Measurements from ENCODE around the gene PRC1.
A peak's percentile ranks its signal among the peaks of the same experiment; 100 is the strongest.

The PRC1 gene

GRCh38 chr15:90994417-90995311, at the start of gene PRC1:
Gene PRC1 (minus strand): TSS chr15:90994535. CDS start chr15:90994417, 118 bp downstream.
- TF ChIP-seq CTCF (IDR thresholded peaks at IDR 0.05; ENCODE audit: control insufficient read depth, extremely low read depth, insufficient read depth), result no peak
- H3K4me3 ChIP-seq (ENCODE audit: low read depth, low read length), result peak within 1 kb of the TSS; percentile 94
- peak; percentile 93 for DNase-seq (ENCODE audit: low read depth)

GRCh38 chr15:91043202-91043874, 49.0 kb upstream of the PRC1 start:
- no peak for DNase-seq (ENCODE audit: low read depth)
- no peak overlapping the region for H3K4me3 ChIP-seq (ENCODE audit: low read depth, low read length)
- no peak for TF ChIP-seq CTCF (IDR thresholded peaks at IDR 0.05; ENCODE audit: control insufficient read depth, extremely low read depth, insufficient read depth)

GRCh38 chr15:91040856-91041255, 46.5 kb upstream of the PRC1 start:
- no peak overlapping the region for H3K4me3 ChIP-seq (ENCODE audit: low read depth, low read length)
- no peak for DNase-seq (ENCODE audit: low read depth)
- TF ChIP-seq CTCF (IDR thresholded peaks at IDR 0.05; ENCODE audit: control insufficient read depth, extremely low read depth, insufficient read depth), result no peak

GRCh38 chr15:91039996-91040395, 45.7 kb upstream of the PRC1 start:
- no peak for TF ChIP-seq CTCF (IDR thresholded peaks at IDR 0.05; ENCODE audit: control insufficient read depth, extremely low read depth, insufficient read depth)
- no peak for DNase-seq (ENCODE audit: low read depth)
- H3K4me3 ChIP-seq (ENCODE audit: low read depth, low read length), result no peak overlapping the region

- peak; percentile 91 for TF ChIP-seq CTCF (IDR thresholded peaks at IDR 0.05; ENCODE audit: control insufficient read depth, extremely low read depth, insufficient read depth)
- H3K4me3 ChIP-seq (ENCODE audit: low read depth, low read length), result peak overlapping the region; percentile 34
- DNase-seq (ENCODE audit: low read depth), result peak; percentile 90
These were observed 38.8 kb upstream of the PRC1 start for GRCh38 chr15:91032919-91033803.

GRCh38 chr15:91031796-91032195, 37.5 kb upstream of the PRC1 start:
- H3K4me3 ChIP-seq (ENCODE audit: low read depth, low read length), result no peak overlapping the region
- TF ChIP-seq CTCF (IDR thresholded peaks at IDR 0.05; ENCODE audit: control insufficient read depth, extremely low read depth, insufficient read depth), result no peak
- no peak for DNase-seq (ENCODE audit: low read depth)
